ENCODE measurements around the gene SNAP25. TPM values are rescaled to one million over a fixed set of nuclear protein-coding genes. Genes with fewer than 3 reads are reported as not detected.

SNAP25 gene
- total RNA-seq, 6 experiments from 2014 or later = 0.10 TPM; not detected in 5

GRCh38 chr20:10174400-10174799 is 44.2 kb upstream of the SNAP25 start:
- Mint-ChIP-seq H3K36me3 (ENCODE audit: low read depth) (no peaks in the 10 kb centered on the region), H3K27ac (no peak overlapping the region), H3K4me1 (ENCODE audit: low read depth) (peaks cover 7% of the 10 kb centered on the region; the same call in 1 of the 2 replicates), H3K27me3 (ENCODE audit: insufficient read depth) (peaks cover 3% of the 10 kb centered on the region), H3K9me3 (no peaks in the 10 kb centered on the region), H3K4me3 (no peak overlapping the region)
- no peak for DNase-seq
- TF ChIP-seq CTCF (IDR thresholded peaks at IDR 0.05) = no peak

GRCh38 chr20:10177326-10177725 is 41.3 kb upstream of the SNAP25 start:
- Mint-ChIP-seq H3K27ac (no peak overlapping the region), H3K4me1 (ENCODE audit: low read depth) (peaks cover 6% of the 10 kb centered on the region; the same call in 1 of the 2 replicates), H3K9me3 (no peaks in the 10 kb centered on the region), H3K36me3 (ENCODE audit: low read depth) (no peaks in the 10 kb centered on the region), H3K27me3 (ENCODE audit: insufficient read depth) (peaks cover 3% of the 10 kb centered on the region), H3K4me3 (no peak overlapping the region)
- no peak for TF ChIP-seq CTCF (IDR thresholded peaks at IDR 0.05)
- DNase-seq = no peak

DNA sequence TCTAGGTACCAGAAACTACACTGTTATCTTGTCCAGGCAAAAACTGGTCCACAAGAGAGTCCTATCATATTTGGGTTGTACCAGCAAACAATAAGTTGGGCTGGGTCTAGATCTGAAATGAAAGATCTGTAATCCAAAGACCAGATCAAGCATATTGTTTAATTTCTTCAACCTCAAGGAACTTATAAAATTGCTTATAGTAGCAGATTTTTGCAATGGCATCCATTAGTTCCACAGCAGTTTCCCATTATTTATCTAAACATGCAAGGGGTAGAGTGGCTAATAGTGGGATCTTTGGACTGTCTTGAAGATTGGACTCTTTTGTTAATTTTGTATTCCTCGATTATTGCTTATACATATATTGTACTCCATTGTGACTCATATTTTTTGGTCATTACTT is 40.5 kb upstream of the SNAP25 start:
- Mint-ChIP-seq H3K9me3 (no peaks in the 10 kb centered on the region), H3K27ac (no peak overlapping the region), H3K4me3 (no peak overlapping the region), H3K36me3 (ENCODE audit: low read depth) (no peaks in the 10 kb centered on the region), H3K27me3 (ENCODE audit: insufficient read depth) (peaks cover 3% of the 10 kb centered on the region), H3K4me1 (ENCODE audit: low read depth) (no peaks in the 10 kb centered on the region)
- DNase-seq = no peak
- TF ChIP-seq CTCF (IDR thresholded peaks at IDR 0.05) = no peak

DNA sequence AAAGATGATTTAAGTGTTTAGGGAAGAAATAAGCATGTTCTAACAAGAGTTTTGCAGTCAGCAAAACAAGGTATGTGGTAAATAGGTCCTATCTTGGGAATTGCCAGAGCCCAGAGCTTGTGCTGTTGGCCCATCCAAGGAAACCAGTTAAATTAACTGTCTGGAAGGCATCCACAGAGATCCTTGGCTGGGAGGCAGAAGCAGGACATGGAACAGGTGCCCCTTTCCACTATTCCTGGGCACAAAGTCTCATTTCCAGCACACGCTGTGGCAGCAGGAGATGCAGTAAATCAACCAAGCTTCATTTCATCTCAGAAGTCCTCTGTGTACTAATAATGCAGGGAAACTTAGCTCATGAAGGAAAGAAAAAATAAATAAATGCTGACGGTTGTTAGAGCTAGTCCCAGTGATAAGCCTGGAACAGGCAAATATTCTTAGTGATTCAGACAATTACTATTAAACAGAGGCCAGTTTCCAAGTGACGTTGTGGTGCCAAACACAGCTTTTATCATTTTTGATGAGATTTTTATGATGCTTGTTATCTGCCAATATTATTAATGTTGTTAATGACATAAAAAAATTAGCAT is 39.8 kb upstream of the SNAP25 start:
- DNase-seq = no peak
- Mint-ChIP-seq H3K4me1 (ENCODE audit: low read depth) (no peaks in the 10 kb centered on the region), H3K4me3 (no peak overlapping the region), H3K27me3 (ENCODE audit: insufficient read depth) (peaks cover under 1% of the 10 kb centered on the region; the same call in 1 of the 2 replicates), H3K36me3 (ENCODE audit: low read depth) (no peaks in the 10 kb centered on the region), H3K9me3 (no peaks in the 10 kb centered on the region), H3K27ac (no peak overlapping the region)
- no peak for TF ChIP-seq CTCF (IDR thresholded peaks at IDR 0.05)

- Mint-ChIP-seq H3K9me3 (no peaks in the 10 kb centered on the region), H3K27ac (no peak overlapping the region), H3K27me3 (ENCODE audit: insufficient read depth) (no peaks in the 10 kb centered on the region; the same call in 1 of the 2 replicates), H3K4me3 (no peak overlapping the region), H3K4me1 (ENCODE audit: low read depth) (no peaks in the 10 kb centered on the region), H3K36me3 (ENCODE audit: low read depth) (no peaks in the 10 kb centered on the region)
- DNase-seq = no peak
- peak; percentile 59 for TF ChIP-seq CTCF (IDR thresholded peaks at IDR 0.05)
Observed at GRCh38 chr20:10179574-10180298, 38.9 kb upstream of the SNAP25 start.
